ENCODE results near the gene CENPS.
"Not testable (repeated sequence)": the region's sequence is repeated elsewhere in the genome, so short reads cannot be mapped to it uniquely, and the experiment has no call there.

CENPS gene

GRCh38 chr1:10456661-10457060 lies 26.4 kb downstream of the CENPS start:
- no peak overlapping the region for H3K4me3 ChIP-seq (ENCODE audit: low read depth, low read length)

GRCh38 chr1:10457462-10457861 lies 27.2 kb downstream of the CENPS start:
- H3K4me3 ChIP-seq (ENCODE audit: low read depth, low read length), result not testable (repeated sequence)

More at GRCh38 chr1:10456661-10457060, 26.4 kb downstream of the CENPS start:
- TF ChIP-seq CTCF (IDR thresholded peaks at IDR 0.05; ENCODE audit: low read depth, low read length), result no peak

- no peak for TF ChIP-seq CTCF (IDR thresholded peaks at IDR 0.05; ENCODE audit: low read depth, low read length)
- no peak overlapping the region for H3K4me3 ChIP-seq (ENCODE audit: low read depth, low read length)
Measured at GRCh38 chr1:10457875-10458274, 27.6 kb downstream of the CENPS start.

- TF ChIP-seq CTCF (IDR thresholded peaks at IDR 0.05; ENCODE audit: low read depth, low read length), result no peak
- H3K4me3 ChIP-seq (ENCODE audit: low read depth, low read length), result no peak overlapping the region
Measured at GRCh38 chr1:10459184-10459583, 29.0 kb downstream of the CENPS start.

GRCh38 chr1:10467078-10467477 lies 36.8 kb downstream of the CENPS start:
- no peak overlapping the region for H3K4me3 ChIP-seq (ENCODE audit: low read depth, low read length)
- no peak for TF ChIP-seq CTCF (IDR thresholded peaks at IDR 0.05; ENCODE audit: low read depth, low read length)

- TF ChIP-seq CTCF (IDR thresholded peaks at IDR 0.05; ENCODE audit: low read depth, low read length), result no peak
- H3K4me3 ChIP-seq (ENCODE audit: low read depth, low read length), result no peak overlapping the region
Measured at GRCh38 chr1:10470043-10470442, 39.8 kb downstream of the CENPS start.

- peak overlapping the region; percentile 82 for H3K4me3 ChIP-seq (ENCODE audit: low read depth, low read length)
- TF ChIP-seq CTCF (IDR thresholded peaks at IDR 0.05; ENCODE audit: low read depth, low read length), result no peak
Measured at GRCh38 chr1:10471411-10472219, 41.4 kb downstream of the CENPS start.
